HG03066 (cell line): ENCODE measurements around the gene TRABD2B.

Source experiments
- ATAC-seq: cut with Tn5 transposase; IDR thresholded peaks from one replicate; pipeline ENCODE4 v1.9.1; 2021; ENCODE audit warnings: low read depth; ENCODE audit not compliant: unreplicated experiment

The TRABD2B gene

GRCh38 chr1:48022306-48022705 lies 25.1 kb upstream of the TRABD2B start:
- ATAC-seq: no peak

- ATAC-seq: no peak
These were observed 24.6 kb upstream of the TRABD2B start for GRCh38 chr1:48021792-48022191.

- no peak for ATAC-seq
These were observed 22.6 kb upstream of the TRABD2B start for GRCh38 chr1:48019714-48020315.

- ATAC-seq: no peak
These were observed 21.6 kb upstream of the TRABD2B start for GRCh38 chr1:48018799-48019198.

DNA sequence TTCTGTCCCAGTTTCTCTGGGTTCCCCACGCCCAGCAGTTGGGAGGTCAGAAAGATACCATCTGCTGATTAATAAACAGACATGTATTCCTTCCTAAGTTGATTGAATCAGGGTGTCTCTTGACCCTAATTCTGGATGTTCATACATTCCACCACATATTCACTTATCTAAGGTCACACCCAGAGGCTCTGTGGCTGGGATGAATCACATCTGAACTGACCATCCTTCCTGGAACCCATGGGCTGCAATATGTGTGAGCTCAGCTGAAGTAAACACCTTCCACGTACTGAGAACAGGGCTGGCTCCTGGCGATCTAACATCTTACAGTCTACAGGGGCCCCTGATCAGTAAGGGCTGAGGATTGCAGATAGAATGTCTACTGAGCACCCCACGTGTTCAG lies 20.5 kb upstream of the TRABD2B start:
- ATAC-seq: no peak

GRCh38 chr1:48016515-48016914 lies 19.3 kb upstream of the TRABD2B start:
- ATAC-seq: no peak

DNA sequence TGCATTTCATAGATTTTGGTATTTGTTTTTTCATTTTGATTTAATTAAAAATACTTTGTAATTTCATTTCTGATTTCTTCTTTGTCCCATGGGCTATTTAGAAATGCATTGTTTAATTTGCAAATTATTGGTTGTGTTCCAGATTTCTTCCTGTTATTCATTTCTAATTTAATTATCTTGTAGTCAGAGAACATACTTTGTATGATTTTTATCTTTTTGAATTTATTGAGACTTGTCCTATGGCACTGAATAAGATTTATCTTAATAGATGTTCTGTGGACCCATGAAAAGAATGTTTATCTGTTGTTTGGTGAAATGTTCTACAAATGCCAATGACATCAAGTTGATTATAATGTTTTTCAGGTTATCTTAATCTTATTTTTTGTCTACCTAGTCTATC lies 16.1 kb upstream of the TRABD2B start:
- no peak for ATAC-seq

DNA sequence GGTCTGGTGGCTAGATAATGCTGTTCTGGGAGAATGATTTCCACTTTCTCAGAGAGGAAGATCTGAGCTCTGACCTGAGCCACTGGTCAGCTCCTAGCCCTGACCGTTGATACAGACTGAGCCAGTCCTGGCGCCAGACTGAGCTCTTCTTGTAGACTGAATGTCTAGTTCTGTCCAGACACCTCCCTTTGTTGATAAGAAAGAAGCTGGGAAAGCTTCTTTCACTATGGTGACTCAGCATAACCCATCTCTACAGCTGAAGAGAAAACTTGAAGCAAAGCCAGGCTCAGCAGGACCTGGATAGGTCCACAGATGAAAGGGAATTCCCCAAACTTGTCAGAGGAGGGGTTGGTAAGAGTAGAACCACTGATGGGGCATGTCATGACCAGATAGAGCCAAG lies 9.9 kb upstream of the TRABD2B start:
- ATAC-seq: no peak

DNA sequence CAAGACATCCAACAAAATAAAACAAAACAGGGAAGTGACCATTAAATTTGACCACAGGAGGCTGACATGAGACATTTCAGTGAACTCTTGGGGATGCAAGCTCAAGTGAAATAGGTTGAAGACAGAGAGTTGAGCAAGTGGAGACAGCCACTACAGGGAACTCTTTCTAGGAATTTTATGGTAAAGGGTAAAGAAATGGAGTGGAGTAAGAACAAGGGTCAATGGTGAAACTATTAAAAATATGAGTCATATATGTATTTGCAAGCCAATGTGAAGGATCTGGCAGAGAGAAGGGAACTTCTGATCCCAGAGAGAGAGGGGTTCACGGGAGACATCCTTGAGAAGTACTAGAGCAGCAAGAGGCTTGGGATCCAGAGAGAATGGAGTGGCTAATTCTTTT lies 9.1 kb upstream of the TRABD2B start:
- no peak for ATAC-seq

- no peak for ATAC-seq
These were observed 8.3 kb upstream of the TRABD2B start for GRCh38 chr1:48005253-48006117.

DNA sequence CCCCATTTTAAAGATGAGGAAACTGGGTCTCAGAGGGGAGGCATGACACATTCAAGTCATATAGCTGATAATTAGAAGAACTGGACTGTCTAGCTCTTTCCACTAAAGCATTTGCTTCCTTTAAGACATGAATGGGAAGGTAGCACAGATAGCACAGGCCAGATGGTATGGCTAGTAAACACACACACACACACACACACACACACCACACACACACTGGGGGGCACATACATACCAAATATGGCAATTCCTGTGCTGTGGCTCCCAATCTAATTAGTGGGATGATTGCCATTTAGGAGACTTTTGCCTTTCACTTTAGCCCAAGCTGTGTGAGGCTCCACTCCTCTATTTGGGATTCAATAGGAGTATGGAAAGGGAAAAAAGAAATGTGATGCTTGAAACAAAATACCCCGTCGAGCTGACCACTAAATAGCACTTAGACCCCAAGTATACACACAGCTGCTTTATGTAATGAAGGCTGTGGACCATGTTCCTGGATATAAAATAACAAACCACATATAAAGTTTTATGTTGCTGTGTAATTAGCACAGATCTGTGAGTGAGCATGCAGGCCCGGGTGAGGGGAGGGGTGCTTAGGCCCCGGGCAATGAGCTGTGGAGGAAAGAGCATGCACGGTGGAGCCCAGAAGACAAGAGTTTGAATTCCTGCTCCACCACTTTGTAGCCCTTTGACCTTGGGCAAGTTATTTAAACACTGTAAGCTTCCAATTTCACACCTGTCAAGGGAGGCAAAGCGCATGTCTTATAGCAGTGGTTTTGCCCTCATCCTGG lies 6.8 kb upstream of the TRABD2B start:
- ATAC-seq: no peak

- no peak for ATAC-seq
These were observed 5.0 kb upstream of the TRABD2B start for GRCh38 chr1:48002142-48002541.

DNA sequence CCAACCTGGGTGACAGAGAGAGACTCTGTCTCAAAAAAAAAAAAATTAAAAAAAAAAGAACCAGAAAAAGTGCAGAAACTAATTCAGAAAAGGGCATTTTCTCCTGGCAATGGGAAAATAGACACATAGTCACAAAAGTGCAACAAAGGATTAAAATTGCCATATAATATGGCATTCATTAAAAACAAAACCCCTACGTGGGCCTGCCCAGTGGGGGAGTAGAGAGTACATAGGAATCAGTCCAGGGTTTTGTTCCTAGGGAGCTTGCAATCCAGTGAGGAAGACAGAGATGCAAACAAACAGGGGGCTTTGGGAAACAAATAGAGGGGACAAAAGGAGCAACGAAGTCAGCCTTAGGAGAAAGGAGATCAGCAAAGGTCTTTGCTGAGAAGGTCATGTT lies 4.5 kb upstream of the TRABD2B start:
- ATAC-seq: no peak

GRCh38 chr1:48000883-48001282 lies 3.7 kb upstream of the TRABD2B start:
- ATAC-seq: no peak

DNA sequence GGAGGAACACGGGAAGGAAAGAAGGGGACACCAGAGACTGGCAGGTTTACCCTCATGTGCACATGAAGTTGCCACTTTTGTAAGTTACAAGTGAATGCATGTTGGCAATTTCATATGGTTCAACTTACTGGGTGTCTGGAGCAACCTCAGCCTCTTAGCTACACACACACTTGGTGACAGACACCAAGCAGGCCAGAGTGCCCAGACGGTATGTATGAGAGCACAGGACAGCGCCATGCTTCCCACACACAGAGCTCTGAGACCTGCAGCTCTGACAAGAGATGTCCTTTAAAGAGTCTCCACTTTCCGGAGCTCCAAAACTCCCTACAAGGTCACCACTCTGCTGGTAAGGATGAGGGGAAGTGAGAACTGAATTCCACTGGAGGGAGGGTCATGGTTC lies 1.9 kb upstream of the TRABD2B start:
- no peak for ATAC-seq

- ATAC-seq: no peak
These were observed 1.3 kb upstream of the TRABD2B start for GRCh38 chr1:47998396-47998990.

DNA sequence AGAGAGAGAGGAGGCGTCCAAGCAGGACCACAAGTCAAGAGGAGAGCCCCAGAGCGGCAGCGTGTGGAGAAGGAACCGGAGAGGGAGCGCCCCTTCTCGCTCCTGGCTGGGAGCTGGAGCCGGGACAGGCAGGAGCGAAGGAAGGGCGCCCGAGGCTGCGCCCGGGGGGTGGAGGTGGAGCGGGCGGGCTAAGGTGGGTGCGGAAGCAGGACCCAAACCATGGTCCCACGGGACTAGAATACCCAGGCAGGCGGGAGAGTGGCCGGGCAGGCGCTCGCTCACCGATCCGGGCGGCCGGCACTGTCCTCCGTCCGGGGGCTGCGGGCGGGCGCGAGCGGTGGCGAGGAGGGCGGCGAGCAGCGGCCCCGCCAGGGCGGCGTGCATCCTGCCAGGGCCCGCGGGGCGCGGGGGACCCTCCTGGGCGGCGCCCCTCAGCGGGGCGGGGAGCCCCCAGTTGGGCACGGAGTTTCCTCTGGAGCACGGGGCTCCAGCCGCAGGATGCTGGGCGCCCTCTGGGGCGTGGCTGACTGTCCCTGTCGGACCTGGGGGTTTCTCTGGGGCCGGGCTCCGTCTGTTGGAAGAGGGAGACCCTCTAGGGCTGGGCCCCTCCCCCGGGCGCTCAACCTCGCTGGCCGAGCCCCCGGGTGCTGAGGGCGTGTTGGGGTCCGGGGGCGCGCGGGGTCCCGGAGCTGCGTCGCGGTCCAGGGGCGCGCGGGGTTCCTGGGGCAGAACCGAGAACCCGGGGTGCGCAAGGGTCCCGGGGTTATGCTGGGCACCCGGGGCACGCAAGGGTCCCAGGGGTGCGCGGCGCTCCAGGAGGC lies 569 bp downstream of the TRABD2B start:
- ATAC-seq: no peak

- ATAC-seq: no peak
These were observed 1.2 kb downstream of the TRABD2B start for GRCh38 chr1:47996060-47996405.

DNA sequence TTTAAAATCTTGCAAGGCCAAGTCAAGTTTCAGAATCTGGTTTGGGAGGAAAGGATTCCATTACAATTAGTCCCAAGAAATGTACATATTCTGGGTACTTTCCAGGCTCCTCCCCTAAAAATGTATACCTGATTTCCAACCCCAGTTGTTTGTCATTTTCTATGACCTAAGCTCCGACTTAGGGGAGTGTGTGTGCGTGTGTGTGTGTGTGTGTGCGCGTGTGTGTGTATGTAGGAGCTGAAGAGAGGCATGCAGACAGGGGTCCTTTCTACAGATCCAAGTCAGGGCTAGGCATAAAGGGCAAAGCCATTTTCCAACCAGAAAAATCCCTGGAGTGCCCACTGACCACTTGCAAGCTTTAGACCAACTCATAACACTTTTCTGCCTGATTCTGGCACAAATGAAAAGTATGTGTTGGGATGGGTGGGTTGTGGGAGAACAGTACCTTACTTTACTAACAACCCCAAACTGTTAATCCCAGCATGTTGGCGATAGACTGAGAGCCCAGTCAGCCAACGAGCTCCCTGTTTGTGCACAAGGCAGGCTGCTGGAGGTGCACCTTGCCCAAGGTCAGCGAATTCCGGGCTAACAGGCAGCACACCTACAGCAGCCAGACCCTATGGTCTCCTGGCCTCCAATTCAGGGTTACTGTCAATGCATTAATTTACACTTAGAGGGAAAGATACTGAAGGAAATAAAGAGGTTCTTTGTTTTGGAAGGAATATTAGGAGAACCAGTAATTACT lies 1.7 kb downstream of the TRABD2B start:
- no peak for ATAC-seq
